ENCODE results near the gene TBC1D16.

Gene TBC1D16

DNA sequence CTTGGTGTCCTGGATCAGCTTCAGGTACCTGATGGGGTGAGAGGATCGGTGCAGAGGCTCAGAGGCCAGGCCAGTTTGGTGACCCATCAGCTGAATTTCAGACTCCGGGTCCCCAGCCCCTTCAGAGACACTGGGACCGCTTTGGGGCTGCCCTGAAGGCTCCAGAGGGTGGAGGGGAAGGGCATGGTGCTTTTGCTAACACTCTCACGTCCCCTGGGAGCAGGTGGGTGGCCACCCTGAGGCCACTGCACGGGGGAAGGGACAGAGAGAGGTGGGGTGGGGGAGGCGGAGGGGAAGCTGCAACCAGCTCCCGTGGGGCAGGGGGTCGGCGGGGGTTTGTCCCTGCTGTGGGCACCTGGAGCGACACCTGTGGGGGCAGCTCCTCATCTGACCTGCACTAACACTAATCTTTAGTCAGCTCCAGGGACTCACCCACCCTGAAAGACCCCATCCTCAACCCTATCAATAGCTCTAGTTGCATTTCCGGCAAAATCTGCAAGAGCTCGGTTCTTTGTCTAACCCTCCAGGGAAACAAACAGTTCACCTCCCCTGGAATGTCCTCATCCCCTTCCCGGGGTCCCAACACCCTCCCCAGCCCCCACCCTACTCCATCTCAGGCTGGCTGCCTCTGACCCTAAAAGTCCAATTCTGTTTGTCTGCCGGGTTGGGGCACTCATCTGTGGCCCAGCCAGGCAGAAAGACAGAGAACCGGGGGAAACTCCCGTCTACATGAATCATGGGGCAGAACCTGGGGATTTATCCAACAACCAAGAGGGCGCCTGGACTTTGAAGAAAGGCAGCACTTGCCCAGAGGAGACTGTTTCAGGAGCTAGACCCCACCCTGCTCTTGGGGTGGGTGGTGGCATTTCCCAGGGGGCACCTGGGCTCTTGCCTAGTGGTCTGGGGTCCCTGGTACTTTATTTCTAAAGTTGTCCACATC is 104.5 kb downstream of the TBC1D16 start:
- in situ Hi-C loops (cut with HindIII; ENCODE audit: low sequenced_read_pairs): no loop called here

DNA sequence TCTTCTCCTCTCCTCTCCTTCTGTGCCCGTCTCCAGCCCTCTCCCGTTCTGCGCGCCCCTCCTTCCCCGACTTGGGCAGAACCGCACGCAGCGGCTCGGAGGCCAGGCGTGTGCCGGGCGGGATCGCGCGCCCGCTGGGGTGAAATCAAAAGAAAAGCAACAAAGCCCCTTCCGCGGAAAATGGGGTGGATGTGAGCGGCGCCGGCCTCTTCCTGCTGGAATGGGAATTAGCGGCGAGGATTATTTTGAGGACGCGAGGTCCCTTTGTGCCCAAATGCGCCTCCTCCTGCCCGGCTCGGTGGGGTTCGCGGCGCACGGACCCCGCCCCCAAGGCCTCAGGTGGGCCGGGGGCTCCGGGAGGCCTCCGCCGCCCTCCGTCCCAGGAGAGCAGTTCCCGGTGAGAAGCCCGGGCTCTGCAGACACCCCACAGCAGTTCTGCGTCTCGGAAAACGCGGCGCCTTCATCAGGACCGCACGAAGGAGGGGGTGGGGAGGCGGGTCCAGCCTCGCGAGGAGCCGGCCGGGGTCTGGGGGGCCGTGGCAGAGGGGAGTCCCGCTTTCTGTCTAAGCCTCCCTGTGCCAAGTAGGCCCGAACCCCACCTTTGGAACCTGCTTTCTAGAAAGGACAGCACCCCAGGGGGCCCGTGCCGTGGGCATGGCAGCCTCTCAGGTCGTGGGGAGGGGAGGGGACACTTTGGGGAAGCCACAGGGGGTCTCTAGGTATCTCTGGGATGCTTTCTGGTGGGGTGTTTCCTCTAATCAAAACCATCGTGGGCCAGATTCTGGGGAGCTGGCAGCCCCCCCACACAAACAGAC is 105.4 kb downstream of the TBC1D16 start:
- in situ Hi-C loops (cut with HindIII; ENCODE audit: low sequenced_read_pairs): no loop called here

DNA sequence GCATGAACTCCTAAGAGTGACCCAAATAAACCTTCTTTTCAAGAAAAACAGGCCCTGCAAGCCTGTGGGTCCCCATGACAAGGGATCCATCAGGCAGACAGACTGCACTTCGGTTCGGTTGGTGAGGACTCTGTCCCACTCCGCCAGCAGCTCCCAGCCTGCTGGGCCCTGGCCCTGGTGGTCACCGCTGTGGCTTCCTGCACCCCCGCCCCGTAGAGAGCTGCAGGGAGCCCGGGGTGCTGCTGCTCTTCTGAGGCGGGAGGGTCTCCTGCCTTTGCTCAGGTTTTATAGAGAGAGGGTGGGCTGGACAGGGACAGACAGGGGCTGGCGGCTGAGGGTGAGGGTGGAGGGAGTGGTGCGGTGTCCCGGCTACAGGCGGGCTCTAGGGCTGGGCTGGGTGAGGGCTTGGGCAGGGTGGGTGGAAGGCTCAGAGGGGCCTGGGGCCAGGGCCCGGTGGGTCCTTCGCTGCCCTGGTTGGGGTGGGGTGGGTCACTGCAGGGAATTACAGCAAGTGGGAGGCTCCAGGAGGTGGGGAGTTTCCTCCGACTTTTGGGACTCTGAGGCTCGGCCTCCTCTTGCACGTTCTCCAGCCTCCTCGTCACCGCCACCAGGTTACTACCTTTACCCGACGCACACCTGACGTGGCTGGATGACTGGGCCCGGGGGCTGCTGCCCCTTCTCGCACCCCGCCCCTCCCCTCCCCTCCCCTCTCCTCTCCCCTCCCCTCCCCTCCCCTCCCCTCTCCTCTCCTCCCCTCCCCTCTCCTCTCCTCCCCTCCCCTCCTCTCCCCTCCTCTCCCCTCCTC is 106.2 kb downstream of the TBC1D16 start:
- in situ Hi-C loops (cut with HindIII; ENCODE audit: low sequenced_read_pairs): loop anchor here (5.0 kb wide), 1 partner anchor 37 kb away; no protein-coding TSS in a partner anchor

DNA sequence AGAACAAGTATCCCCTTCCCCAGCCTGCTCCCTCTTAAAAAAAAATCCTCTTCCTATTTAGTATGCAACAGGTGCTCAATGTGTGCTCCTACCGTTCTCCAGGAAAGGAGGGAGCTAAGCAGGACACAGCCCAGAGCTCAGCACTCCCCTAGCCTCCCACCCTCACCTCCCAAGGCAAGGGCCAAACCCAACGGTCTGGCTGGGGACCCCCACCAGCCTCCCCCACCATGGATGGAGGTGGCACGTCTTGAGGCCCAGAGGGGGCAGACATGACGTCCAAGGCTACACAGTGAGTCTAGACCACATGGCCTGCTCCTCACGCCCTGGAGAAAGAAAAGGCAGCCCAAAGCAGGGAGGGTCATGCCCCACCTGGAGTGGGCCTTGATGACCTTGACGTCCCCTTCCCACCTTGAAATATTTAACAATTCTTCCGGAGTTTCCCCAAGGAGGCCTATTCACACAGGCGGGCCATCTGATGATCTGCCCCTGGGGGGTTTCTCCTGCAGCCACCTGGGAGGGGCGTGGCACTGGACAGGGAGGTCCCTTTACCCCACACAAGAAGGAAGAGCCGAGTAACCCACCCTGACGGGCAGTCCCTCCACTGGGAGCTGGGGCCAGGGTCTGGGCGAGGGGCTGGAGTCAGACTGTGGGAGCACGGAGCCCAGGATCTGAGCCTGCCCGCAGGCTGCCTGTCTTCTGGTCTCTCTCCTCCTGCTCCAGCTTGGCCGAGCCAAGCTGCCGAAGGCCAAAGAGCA is 107.0 kb downstream of the TBC1D16 start:
- in situ Hi-C loops (cut with HindIII; ENCODE audit: low sequenced_read_pairs): loop anchor here (5.0 kb wide), 1 partner anchor 36 kb away; no protein-coding TSS in a partner anchor

GRCh38 chr17:79927688-79928501 is 107.8 kb downstream of the TBC1D16 start:
- in situ Hi-C loops (cut with HindIII; ENCODE audit: low sequenced_read_pairs): loop anchor here (5.0 kb wide), 1 partner anchor 36 kb away; no protein-coding TSS in a partner anchor

- in situ Hi-C loops (cut with HindIII; ENCODE audit: low sequenced_read_pairs): loop anchor here (5.0 kb wide), 1 partner anchor 35 kb away; no protein-coding TSS in a partner anchor
Observed at GRCh38 chr17:79927136-79927661, 108.5 kb downstream of the TBC1D16 start.

- in situ Hi-C loops (cut with HindIII; ENCODE audit: low sequenced_read_pairs): loop anchor here (5.0 kb wide), 1 partner anchor 34 kb away; no protein-coding TSS in a partner anchor
Observed at GRCh38 chr17:79926605-79927135, 109.0 kb downstream of the TBC1D16 start.

- in situ Hi-C loops (cut with HindIII; ENCODE audit: low sequenced_read_pairs): loop anchor here (5.0 kb wide), 1 partner anchor 34 kb away; no protein-coding TSS in a partner anchor
Observed at GRCh38 chr17:79926142-79926604, 109.5 kb downstream of the TBC1D16 start.

DNA sequence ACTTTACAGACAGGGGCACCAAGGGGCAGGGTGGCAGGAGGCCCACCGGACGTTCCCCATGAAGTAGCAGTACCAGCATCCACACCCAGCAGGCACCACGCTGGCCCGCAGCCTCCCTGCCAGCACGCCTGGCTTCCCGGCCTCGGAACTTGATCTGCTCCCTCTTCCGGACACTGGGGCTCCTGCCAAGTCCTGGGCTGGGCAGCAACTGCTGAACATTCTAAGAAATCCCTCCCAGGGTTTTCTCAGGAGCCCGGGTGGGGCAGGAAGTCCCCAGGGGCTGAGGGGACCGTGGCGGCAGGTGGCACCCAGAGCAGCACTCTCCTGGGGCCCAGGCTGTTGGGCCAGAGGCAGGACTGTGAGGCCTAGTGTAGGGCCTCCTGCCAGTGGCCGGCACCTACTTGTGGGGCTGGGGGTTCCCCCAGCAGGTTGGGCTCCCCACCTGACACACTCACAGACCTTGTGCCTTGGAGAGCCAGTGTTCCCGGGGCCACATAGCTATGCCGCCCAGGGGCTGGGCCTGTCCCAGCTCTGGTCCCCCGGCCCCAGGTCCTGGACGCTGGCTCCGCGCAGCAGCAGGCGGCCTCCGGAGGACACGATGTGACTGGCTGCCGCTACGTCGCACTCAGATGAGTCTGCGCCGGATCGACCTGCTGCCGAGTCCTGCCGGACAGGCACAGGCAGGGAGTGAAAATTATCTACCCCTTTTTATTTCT is 110.3 kb downstream of the TBC1D16 start:
- in situ Hi-C loops (cut with HindIII; ENCODE audit: low sequenced_read_pairs): loop anchor here (5.0 kb wide), 1 partner anchor 33 kb away; no protein-coding TSS in a partner anchor

GRCh38 chr17:79924639-79924976 is 111.1 kb downstream of the TBC1D16 start:
- in situ Hi-C loops (cut with HindIII; ENCODE audit: low sequenced_read_pairs): no loop called here

DNA sequence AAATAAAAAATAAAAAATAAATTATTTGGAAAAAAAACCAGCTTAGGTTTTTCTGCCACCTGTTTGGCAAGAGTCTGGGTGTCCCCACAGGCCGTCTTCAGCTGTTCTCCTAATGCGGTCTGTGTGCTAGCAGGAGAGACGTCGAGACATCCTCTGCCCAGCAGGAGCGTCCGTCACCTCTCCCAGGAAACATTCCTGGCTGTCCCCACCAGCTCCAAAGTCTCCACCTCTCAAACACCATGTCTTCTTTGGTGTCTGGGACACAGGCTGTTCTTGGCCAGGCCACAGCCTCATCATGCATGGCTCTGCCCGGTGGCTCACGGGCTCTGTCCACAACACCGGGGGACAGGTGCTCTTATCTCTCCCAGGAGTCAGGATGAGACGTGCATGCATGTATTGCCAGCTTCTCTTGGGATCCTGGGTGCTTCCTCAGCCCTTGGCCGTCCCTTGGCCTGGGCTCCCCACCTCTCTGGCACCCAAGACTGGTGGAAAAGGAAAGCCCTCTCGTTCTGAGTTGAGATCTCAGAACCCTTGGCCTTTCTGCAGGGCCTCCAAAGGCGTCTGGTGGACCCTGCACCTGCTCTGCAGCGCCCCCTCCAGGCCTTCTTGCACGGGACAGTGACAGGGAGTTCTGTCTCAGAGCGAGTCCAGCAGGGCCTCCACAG is 111.6 kb downstream of the TBC1D16 start:
- in situ Hi-C loops (cut with HindIII; ENCODE audit: low sequenced_read_pairs): no loop called here

DNA sequence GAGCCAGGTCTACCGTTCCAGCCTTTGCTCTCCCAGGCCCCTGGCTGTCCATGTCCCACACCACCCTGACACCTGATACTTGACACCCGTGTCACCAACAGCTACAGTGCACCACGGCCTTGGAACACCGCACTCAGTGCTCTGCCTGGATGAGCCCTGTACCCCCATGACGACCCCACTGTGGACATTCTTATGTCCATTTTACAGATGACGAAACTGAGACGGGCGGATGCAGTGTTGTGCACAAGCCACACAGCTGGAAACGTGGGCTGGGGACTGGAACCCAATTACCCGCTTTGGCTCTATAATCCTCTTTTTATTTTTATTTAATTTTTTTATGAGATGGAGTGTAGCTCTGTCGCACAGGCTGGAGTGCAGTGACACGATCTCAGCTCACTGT is 112.9 kb downstream of the TBC1D16 start:
- in situ Hi-C loops (cut with HindIII; ENCODE audit: low sequenced_read_pairs): no loop called here

GRCh38 chr17:79922116-79922601 is 113.5 kb downstream of the TBC1D16 start:
- in situ Hi-C loops (cut with HindIII; ENCODE audit: low sequenced_read_pairs): no loop called here

DNA sequence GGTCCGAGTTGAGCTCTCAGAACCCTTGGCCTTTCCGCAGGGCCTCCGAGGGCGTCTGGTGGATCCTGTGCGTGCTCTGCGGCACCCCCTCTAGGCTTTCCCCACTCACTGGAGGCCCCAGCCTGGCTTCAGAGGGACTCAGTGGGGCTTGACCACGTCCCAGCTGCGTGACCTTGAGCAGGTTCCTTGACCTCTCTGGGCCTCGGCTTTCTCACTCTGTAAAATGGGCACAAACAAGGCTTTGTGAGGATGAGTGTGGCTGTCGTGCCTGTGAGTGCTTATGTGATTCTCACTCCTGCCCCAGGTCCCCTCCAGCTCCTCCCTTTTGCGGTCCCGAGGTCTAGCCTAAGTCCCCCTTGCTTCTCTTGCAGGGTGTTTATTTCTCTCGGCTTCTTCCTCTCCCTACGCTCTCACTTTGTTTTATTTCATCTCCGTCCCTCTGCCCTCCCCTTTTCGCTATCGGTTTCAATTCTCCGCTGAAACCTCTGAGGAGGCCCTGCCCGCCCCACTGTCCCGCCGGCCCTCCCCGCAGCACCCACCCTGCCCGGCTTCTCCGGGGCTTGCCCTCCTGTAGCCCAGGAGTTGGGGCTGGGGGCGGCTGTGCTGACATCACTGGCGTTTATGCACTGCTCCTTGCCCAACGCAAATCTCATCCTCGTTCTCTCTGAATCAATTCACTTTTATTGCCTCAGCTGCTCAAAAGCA is 114.1 kb downstream of the TBC1D16 start:
- in situ Hi-C loops (cut with HindIII; ENCODE audit: low sequenced_read_pairs): no loop called here

DNA sequence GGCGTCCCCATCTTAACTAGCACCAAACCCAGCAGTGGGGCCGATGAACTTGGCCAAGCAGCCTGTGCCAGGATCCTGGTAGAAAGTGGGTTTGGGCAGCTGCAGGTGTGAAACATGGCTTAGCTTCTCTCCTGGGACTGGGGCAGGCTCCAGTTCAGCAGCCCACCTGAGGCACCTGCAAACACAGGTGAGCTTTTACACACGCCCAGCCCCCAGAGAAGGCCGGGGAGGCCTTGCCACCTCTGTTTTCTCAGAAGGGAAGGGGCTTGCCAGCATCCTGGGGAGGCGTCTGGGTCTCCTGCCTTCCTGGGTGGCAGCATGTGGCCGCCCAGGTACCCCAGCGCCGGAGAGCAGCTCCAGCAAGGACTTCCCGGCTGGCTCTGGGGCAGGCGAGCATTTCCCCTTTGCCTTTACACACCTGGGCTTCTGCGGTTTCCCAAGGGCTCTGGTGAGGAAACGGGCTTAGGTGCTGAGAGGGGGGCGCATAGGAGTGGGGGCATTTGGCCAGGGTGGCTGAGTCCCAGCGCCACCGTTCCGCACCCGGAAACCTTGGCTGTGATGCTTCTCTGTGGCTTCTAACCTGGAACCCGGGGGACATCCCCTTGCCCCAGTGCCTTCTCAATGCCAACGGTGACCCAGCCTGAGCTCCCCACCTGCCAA is 114.8 kb downstream of the TBC1D16 start:
- in situ Hi-C loops (cut with HindIII; ENCODE audit: low sequenced_read_pairs): no loop called here

All from endothelial cell of hepatic sinusoid (primary cell).